AG09319 (cell line): Measurements from ENCODE around the gene FAM24B.

Experiments
- DNase-seq: peaks from one replicate; pipeline ENCODE4 v3.0.0-alpha.2; 2010; ENCODE audit warnings: low read depth; ENCODE audit errors: extremely low read depth
- TF ChIP-seq, protein P1 (sequence below): IDR thresholded peaks from 2 replicates; pipeline ENCODE4 v1.5.1; 2011; ENCODE audit warnings: low read depth, mild to moderate bottlenecking, inconsistent platforms, low read length, moderate library complexity

The FAM24B gene

DNA sequence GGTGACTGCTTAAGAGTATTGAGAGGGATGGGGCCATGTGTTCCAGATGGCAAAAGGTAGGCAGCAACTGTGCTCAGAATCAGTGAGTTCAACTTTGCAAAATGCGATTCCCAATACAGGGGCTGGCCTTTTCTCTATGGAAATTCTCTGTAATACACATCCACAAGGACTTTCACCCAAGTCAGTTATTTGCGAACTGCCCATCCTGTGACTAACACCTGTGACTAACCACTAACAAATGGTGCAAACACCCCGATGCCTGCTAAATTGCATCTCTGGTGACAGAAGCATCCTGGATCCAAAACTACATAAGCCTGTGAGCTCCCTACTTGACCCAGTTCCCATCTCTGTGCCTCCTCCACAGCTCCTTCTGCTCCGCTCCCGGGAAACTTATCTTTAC is 24.7 kb downstream of the FAM24B start:
- DNase-seq: no peak
- TF ChIP-seq, protein P1, sequence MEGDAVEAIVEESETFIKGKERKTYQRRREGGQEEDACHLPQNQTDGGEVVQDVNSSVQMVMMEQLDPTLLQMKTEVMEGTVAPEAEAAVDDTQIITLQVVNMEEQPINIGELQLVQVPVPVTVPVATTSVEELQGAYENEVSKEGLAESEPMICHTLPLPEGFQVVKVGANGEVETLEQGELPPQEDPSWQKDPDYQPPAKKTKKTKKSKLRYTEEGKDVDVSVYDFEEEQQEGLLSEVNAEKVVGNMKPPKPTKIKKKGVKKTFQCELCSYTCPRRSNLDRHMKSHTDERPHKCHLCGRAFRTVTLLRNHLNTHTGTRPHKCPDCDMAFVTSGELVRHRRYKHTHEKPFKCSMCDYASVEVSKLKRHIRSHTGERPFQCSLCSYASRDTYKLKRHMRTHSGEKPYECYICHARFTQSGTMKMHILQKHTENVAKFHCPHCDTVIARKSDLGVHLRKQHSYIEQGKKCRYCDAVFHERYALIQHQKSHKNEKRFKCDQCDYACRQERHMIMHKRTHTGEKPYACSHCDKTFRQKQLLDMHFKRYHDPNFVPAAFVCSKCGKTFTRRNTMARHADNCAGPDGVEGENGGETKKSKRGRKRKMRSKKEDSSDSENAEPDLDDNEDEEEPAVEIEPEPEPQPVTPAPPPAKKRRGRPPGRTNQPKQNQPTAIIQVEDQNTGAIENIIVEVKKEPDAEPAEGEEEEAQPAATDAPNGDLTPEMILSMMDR: no peak

DNA sequence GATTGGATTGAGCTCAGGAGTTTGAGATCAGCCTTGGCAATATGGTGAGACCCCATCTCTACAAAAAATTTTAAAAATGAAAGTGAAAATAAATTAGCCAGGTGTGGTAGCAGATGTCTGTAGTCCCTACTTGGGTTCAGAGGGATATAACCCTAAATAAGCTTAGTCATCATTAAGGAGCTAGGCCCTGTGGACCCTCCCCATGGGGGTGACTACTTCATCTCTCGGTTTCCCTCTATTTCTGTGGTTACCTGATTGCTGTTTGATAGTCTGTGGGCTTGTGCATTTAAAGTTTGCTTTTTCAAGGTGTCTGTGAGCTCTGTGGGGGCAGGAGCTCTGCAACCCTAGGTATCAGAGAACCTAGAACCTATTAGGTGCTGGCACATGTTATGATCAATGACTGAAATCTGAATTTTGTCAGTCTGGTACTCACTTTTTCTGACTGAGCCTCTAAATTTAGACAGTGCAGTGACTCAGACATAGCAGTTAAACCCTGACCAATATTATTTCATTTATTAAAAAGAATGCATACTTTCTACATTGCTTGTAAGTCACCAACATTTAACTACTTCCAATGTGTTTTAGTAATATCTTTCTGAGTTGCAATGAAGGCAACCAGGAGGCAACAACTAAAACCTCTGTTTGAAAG is 25.6 kb downstream of the FAM24B start:
- no peak for DNase-seq
- TF ChIP-seq, protein P1: no peak

DNA sequence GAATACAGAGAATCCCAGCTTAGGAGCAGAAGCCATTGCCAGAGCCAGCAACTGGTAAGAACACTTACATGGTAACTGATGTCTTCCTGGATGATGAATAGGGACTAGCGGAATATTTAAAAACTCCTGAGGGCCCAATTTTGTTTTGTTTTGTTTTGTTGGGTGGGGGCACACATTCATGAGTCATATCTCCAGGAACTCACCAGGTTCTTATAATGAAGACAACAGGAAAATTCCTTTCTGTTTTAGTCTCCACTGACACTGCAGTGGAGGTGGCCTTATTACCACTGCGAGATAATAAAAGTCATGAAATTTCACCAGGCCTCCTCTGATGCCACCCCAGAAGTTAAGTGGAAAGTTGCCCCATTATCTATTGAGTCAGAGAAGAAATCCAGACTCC is 27.1 kb downstream of the FAM24B start:
- TF ChIP-seq, protein P1: no peak
- DNase-seq: no peak

DNA sequence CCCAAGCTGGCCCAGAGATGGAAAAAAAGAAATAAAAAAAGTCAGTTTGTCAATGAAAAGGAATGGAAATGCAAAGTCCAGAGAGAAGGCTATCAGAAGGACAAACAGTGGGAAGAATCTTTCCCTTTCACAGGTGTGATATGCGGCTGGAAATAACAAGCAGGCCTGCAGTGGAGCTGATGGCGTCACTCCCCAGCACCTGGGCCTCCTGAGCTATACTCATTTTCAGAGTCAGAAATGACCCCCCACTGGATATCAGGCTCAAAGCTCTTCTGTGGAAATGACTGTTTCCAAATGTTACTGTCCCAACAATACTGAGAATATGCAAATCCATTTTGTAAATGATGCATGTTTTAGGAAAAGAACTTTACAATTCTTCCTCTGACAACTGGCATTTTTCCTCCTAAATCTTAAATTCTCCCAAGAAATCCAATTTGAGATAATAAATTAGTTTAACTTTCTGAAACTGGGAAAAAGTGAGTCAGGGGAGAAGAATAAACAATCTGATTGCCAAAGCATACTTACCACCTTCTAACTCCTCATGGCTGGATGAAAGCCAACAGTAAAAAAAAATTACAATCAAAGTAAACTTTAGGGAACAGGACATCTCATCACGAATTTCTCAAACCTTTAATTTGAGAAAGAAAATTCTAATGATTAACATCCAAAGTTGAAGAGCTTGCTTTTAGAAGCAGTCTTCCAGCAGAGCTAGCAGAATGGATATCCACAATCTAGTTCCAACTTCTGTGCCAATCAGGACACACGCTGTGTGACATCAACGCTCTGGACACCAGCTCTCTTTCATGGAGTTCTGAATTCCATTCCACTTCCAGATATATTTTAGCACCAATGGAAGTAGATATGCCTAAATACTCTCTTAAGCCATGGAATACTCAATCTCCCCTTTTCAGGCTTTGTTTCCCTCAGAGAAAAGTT is 28.4 kb downstream of the FAM24B start:
- DNase-seq: peak; percentile 23
- TF ChIP-seq, protein P1: no peak

DNA sequence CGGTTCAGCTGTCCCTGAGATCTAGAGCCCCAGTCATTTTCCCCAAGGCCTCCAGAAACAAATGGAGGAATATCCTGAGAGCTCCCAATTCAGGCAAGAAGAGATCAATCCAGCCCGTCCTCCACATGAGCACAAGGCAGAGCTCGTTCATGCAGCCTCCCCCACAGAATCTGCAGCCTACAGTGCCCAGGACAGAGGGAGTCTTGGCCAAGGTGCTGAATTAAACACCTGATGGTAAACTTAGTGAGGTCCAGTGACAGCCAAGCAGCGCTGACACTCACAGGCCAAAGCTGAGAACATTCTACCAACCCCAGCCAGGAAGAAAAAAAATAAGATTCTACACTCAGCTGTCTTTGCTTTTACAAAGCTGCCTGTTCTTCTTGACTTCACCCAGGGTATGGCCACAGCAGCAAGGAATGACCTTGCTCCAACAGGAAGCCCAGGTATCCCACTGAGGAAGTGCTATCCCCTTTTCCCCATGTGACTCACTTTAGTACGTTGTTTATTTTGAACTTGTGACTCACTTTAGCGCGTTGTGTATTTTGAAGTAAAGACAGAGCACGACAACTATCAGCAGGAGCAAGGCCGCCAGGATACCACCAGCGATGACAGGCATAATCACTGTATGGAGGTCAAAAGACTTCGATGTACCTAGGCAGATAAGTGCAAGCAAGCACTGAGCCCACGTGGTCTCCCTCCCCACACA is 29.3 kb downstream of the FAM24B start:
- TF ChIP-seq, protein P1: no peak
- DNase-seq: no peak

DNA sequence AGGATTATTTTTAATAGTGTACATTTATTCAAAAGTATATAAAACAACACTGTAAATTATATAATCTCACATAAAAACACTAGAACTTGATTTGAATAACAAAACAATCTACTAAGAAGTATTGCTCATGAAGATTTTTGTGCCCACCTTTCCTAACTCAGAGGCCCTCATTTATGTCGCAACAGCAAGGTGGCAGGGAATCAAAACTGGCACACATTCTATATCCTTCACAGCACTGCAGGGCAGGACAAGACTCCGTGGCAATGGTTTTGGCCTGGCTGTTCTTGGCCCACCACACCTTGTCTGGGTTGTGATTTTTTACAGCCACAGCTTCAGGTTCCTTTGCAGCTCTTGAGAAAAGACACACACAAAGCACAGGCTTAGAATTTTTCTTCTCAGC is 30.3 kb downstream of the FAM24B start:
- TF ChIP-seq, protein P1: no peak
- DNase-seq: no peak
